GM18907 (cell line): Measurements from ENCODE around the gene SGPP1.
"Not testable (repeated sequence)": the region's sequence is repeated elsewhere in the genome, so short reads cannot be mapped to it uniquely, and the experiment has no call there.

Source experiments
- ATAC-seq: cut with Tn5 transposase; IDR thresholded peaks from one replicate; pipeline ENCODE4 v1.9.1; 2021; ENCODE audit warnings: mild to moderate bottlenecking, moderate library complexity; ENCODE audit not compliant: unreplicated experiment

Gene SGPP1

GRCh38 chr14:63727736-63728728 is at the start of gene SGPP1:
TSS of gene SGPP1 (minus strand) at chr14:63728065. CDS start at chr14:63727944, 121 bp downstream.
- ATAC-seq = peak; percentile 81

- ATAC-seq = no peak
Measured at GRCh38 chr14:63777024-63777423, 49.2 kb upstream of the SGPP1 start.

DNA sequence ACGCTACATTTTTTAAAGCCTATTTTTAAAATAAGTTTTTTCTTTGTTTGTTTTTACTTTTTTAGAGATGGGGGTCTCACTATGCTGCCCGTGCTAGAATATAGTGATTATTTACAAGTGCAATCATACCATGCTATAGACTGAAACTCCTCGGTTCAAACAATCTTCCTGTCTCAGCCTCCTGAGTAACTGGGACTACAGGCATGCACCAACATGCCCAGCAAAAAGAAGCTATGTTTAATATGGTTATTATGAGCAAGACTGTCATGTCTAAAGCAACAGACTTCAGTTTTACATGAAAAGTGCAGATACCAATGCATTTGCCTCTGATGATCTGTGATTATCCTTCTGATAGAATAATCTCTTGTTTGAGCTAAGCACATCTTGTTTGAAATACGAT is 45.6 kb upstream of the SGPP1 start:
- ATAC-seq = no peak

DNA sequence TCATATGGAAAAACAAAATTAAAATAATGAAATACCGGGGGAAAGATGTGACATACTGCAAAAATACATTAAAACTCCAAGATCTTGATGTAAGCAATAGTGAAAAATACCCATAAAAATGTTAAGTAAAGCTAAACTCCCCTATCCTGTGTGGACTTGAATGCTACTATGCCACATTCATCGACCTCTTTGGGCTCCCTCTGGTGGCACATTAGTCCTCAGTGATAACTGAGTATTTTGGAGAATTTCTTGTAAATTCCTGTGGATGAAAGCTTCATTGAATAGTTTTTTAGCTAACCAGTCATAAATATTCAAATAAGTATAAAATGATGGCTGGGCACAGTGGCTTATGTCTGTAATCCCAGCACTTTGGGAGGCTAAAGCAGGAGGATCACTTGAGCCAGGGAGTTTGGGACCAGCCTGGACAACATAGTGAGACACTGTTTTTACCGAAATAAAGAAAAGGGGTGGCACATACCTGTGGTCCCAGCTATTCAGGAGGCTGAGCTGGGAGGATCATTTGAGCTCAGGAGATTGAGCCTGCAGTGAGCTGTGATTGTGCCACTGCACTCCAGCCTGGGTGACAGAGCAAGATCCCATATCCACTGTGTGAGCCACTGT is 42.4 kb upstream of the SGPP1 start:
- peak; percentile 79 for ATAC-seq

DNA sequence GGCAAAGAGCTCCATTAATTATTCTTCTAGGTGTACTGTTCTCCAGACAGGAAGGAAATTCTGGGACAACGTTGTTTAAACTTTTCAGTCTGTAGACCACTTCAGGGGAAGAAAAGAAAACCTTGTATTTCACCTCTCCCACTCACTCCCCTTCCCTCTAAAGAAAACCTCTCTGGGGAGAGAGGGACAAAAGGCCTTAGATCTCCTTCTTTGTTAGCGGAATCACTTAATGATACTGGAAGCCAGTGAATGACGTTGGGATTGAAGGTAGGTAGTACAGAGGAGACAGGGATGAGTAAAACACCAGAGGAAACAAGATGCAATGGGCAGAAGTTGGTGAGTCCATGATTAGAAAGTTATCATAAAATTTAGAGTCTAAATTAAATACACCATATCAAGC is 38.7 kb upstream of the SGPP1 start:
- no peak for ATAC-seq

- no peak for ATAC-seq
Measured at GRCh38 chr14:63764620-63765139, 36.8 kb upstream of the SGPP1 start.

DNA sequence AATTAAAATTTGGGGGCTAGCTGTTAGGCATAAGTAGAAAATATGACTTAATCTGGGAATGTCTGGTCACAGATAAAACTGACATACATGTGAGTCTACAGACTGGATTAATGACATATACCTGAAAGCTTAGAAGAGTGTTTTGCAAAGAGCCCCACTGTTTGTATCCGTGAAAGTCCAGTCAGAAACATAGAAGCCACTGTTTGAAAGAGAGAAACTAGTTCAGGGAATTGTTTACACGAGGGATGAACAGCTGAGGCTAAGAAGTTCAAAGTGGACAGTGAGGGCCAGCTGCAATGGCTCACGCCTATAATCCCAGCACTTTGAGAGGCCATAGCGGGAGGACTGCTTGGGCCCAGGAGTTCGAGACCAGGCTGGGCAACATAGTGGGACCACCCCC is 36.2 kb upstream of the SGPP1 start:
- no peak for ATAC-seq

DNA sequence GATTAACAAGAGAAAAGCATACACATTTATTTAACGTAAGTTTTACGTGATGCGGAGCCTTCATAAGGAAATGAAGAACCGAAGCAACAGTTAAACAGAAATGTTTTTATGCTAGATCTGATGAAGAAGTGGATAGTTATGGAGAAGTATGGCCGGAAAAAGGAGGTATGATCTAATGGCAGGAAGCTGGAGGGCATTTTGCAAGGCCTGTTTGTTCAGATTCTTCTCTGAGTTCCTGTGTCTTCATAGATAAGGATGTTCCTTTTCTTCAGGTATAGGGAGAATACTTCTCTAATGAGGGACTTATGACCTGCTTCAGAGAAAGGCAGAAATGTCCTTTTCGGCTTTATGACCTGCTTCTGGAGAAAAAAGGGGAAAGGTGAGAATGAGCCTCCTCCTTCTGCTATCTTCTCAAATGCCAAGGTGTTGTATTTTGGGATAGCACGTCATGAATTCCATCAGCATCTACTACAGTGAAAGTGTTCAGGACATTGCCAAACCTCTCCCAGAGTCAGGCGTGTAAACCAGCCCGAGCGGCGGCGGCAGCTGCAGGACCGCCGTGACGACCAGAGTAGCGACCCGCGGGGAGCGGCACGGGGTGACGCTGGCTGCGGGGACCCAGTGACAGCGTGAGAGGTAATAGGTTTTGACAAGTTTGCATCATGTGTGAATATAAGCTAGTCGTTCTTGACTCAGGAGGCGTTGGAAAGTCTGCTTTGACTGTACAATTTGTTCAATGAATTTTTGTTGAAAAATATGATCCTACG is 33.7 kb upstream of the SGPP1 start:
- no peak for ATAC-seq

DNA sequence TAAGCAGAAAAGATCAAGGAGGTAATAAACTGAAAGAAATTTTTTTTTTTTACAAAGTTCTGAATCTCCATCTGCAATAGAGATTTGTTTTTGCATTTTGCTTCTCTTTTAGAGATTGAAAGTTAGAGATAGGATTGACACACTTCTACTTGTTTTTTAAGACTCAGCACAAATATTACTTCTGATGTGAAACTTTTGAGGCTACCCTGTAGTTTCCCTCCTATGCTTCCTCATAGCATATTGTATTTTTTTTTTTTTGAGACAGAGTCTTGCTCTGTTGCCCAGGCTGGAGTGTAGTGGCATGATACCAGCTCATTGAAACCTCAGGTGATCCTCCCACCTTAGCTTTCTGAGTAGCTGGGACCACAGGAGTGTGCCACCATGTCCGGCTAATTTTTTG is 32.1 kb upstream of the SGPP1 start:
- ATAC-seq = peak; percentile 68

DNA sequence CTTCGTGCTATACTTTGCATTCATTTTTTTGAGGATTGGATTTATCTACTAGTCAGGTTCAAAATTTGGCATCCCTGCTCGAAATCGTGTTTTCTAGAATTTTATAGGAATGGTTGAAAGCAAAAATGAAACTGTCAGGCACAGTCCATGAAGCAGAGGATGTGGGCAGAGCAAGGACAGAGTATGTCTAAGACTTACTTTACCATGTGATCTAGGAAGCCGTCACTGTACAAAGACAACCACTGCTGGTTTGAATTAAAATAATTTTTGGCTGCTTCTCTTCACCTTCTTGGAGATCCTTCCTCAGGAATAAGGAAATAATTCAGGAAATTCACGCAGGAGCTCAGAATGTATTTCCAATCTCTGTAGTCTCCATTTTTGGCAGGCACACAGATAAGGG is 31.6 kb upstream of the SGPP1 start:
- peak; percentile 88 for ATAC-seq

DNA sequence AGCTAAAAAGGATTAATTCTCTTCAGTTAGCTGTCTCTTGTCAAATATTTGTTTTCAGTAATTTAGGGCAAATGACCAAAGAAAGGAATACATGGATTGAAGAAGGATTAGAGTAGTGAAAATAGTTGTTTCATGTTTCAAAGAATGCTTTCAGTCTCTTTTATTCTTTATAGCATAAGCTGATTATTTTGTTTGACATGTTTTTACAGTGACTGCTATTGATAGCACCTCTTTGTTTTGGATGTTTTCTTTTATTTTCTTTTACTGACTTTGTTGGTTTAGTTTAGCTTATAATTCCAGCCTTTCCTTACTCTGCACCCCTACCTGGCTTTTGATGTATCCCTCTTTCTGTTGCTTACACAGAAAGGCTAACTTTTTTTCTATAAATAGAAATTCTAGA is 29.3 kb upstream of the SGPP1 start:
- ATAC-seq = no peak

DNA sequence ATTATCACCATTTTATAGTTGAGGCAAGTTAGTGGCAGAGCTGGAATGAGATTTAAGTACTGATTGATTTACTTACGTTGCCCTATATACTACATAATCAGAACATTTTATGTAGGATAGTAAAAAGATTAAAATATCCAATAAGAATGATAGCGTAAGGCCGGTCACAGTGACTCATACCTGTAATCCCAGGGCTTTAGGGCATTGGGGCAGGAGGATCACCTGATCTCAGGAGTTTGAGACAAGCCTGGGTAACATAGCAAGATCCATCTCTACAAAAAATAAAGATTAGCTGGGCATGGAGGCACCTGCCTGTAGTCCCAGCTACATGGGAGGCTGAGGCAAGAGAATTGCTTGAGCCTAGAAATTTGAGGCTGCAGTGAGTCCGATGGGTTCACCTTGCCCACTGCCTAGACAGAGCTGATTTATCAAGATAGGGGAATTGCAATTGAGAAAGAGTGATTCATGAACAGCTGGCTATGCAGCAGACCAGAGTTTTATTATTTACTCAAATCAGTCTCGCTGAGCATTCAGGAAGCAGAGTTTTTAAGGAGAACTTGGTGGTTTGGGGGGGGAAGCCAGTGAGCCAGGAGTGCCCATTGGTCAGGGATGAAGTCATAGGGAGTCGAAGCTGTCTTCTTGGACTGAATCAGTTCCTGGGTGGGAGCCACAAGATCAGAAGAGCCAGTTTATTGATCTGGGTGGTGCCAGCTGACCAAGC is 24.7 kb upstream of the SGPP1 start:
- ATAC-seq = no peak

DNA sequence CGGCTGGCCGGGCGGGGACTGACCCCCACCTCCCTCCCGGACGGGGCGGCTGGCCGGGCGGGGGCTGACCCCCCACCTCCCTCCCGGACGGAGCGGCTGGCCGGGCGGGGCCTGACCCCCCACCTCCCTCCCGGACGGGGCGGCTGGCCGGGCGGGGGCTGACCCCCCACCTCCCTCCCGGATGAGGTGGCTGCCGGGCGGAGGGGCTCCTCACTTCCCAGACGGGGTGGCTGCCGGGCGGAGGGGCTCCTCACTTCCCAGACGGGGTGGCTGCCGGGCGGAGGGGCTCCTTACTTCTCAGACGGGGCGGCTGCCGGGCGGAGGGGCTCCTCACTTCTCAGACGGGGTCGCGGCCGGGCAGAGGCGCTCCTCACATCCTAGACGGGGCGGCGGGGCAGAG is 23.2 kb upstream of the SGPP1 start:
- not testable (repeated sequence) for ATAC-seq

- no peak for ATAC-seq
Measured at GRCh38 chr14:63747846-63748245, 20.0 kb upstream of the SGPP1 start.

DNA sequence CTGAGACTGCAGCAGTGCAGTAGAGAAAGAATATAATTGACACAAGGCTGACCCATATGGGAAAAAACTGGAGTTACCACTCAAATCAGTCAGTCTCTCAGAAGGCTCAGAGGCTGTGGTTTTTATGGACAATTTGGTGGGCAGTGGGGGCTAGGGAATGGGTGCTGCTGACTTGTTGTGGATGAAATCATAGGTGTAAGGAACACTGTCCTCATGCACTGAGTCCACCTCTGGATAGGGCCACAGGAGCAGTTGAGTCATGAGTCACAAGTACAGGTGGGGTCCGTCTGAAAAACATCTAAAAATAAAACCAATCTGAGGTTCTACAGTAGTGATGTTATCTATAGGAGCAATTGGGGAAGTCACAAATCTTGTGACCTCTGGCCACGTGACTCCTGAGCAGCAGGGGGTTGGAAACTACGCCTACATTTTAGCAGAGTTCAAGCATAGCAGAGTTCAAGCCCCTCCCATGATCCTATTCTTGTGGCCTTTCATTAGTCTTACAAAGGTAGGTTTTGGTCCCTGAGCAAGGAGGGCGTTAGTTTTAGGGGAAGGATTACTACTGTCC is 18.1 kb upstream of the SGPP1 start:
- ATAC-seq = peak; percentile 72

GRCh38 chr14:63745272-63745671 is 17.4 kb upstream of the SGPP1 start:
- no peak for ATAC-seq

GRCh38 chr14:63737582-63738006 is 9.7 kb upstream of the SGPP1 start:
- peak; percentile 89 for ATAC-seq

GRCh38 chr14:63735720-63736119 is 7.9 kb upstream of the SGPP1 start:
- no peak for ATAC-seq

DNA sequence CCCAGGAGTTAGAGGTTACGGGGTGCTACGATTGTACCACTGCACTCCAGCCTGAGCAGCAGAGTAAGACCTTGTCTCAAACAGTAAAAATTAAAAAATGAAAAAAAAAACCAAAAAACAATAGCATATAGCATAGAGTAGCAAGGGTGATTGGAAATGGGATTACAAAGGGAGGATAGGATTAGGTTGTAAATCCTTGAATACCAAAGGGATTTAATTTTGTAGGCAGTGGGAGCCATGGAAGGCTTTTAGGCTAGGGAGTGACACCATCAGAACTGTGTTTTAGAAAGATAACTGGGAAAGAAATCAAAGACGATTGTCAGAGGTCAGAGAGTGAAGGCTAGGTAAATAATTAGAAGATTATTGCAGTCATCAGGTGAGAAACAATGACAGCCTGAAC is 2.8 kb upstream of the SGPP1 start:
- no peak for ATAC-seq

DNA sequence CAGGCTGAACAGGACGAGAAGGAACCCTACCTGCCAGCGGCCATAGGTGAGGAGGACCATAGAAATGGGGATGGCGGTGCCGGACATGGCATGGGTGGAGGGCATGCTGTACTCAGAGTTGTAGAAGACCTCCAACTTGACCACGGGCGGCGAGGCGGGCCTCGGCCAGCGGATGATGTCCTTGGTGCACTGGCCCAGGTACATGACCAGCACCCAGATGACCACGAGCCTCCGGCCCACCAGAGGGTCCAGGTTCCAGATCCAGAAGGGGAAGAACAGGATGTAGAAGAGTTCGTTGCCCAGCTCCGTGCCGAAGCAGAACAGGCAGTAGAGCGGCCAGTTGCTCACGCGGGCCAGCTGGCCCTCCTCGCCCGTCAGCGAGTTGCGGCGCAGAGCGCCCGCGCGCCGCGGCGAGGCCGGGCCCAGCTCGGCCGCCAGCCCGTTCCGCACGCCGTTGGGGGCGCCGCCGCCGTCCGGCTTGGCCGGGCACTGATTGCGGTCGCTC is 582 bp downstream of the SGPP1 start:
- peak; percentile 35 for ATAC-seq
